ENCODE data around the gene AOC2. TPM values are rescaled to one million over a fixed set of nuclear protein-coding genes. Genes with fewer than 3 reads are reported as not detected.

AOC2 gene
- total RNA-seq, 1 experiment from 2014 or later = 1.4 TPM

GRCh38 chr17:42796066-42796758 lies 48.2 kb upstream of the AOC2 start:
- CTCF ChIA-PET = no interaction called here
- Histone ChIP-seq H3K4me2 (ENCODE audit: low read length) (no peak overlapping the region), H3K79me2 (ENCODE audit: low read length) (peaks cover 11% of the 10 kb centered on the region; the same call in 1 of the 2 replicates), H3K36me3 (ENCODE audit: low read depth, low read length) (no peaks in the 10 kb centered on the region), H3K4me3 (ENCODE audit: low read length) (no peak overlapping the region), H3K27ac (ENCODE audit: low read length) (no peak overlapping the region), H3K9me2 (replicated peaks; ENCODE audit: low read length) (no peaks in the 10 kb centered on the region), H3F3A (ENCODE audit: low read length, unreplicated experiment) (no peaks in the 10 kb centered on the region), H3K4me1 (ENCODE audit: insufficient read depth, low read length) (peaks cover 14% of the 10 kb centered on the region), H4K20me1 (ENCODE audit: low read length) (no peaks in the 10 kb centered on the region), H3K9me3 (ENCODE audit: low read length) (no peaks in the 10 kb centered on the region), H2AFZ (ENCODE audit: low read length) (no peak overlapping the region), H3K9ac (ENCODE audit: low read length) (no peak overlapping the region), H3K27me3 (ENCODE audit: low read length) (no peaks in the 10 kb centered on the region)
- ATAC-seq = no peak
- POLR2A ChIA-PET (ENCODE audit: unreplicated experiment) = interaction anchor here (1.1 kb wide), 1 partner anchor 13 kb away, joined by 6 read pairs; no protein-coding TSS in a partner anchor
- BruUV-seq (replicated peaks) = TSS peak; percentile 25
- intact Hi-C loops (cut with micrococcal nuclease) = no loop called here
- DNase-seq = no peak
- no peak for TF ChIP-seq EZH2 (IDR thresholded peaks at IDR 0.05; ENCODE audit: low read length, unreplicated experiment)
- no peak for TF ChIP-seq CTCF (conservative IDR thresholded peaks at IDR 0.05; ENCODE audit: low read depth, low read length)
- TF ChIP-seq EZH2phosphoT487 (IDR thresholded peaks at IDR 0.05; ENCODE audit: borderline replicate concordance, low read length) = no peak

GRCh38 chr17:42797067-42798007 lies 47.0 kb upstream of the AOC2 start:
- no peaks in the 10 kb centered on the region for H3K27me3 ChIP-seq (ENCODE audit: low read length)
- no peaks in the 10 kb centered on the region for H3K9me2 ChIP-seq (replicated peaks; ENCODE audit: low read length)
- no peaks in the 10 kb centered on the region for H3F3A ChIP-seq (ENCODE audit: low read length, unreplicated experiment)
- H3K4me3 ChIP-seq (ENCODE audit: low read length) = peak overlapping the region; percentile 99
- DNase-seq (peak; percentile 19), ATAC-seq (peak; percentile 17)
- BruUV-seq (replicated peaks) = TSS peak; percentile 12
- H3K36me3 ChIP-seq (ENCODE audit: low read depth, low read length) = no peaks in the 10 kb centered on the region
- peak overlapping the region; percentile 91 for H3K9ac ChIP-seq (ENCODE audit: low read length)
- no peaks in the 10 kb centered on the region for H3K9me3 ChIP-seq (ENCODE audit: low read length)
- 0 out of 2 replicates have a peak overlapping the region, but pooled peaks have one; percentile 78 for H2AFZ ChIP-seq (ENCODE audit: low read length)
- no peaks in the 10 kb centered on the region for H4K20me1 ChIP-seq (ENCODE audit: low read length)
- peak overlapping the region; percentile 15 for H3K27ac ChIP-seq (ENCODE audit: low read length)
- ChIA-PET POLR2A (ENCODE audit: unreplicated experiment) (interaction anchor here (0.6 kb wide), 3 partner anchors 17 to 867 kb away, joined by 3 to 4 read pairs (median 3); partner anchors contain the start of genes ODAD4 and WNK4), CTCF (no interaction called here)
- intact Hi-C loops (cut with micrococcal nuclease) = no loop called here
- TF ChIP-seq CTCF (conservative IDR thresholded peaks at IDR 0.05; ENCODE audit: low read depth, low read length) = no peak
- no peak for TF ChIP-seq EZH2phosphoT487 (IDR thresholded peaks at IDR 0.05; ENCODE audit: borderline replicate concordance, low read length)
- TF ChIP-seq EZH2 (IDR thresholded peaks at IDR 0.05; ENCODE audit: low read length, unreplicated experiment) = no peak
- H3K4me2 ChIP-seq (ENCODE audit: low read length) = peak overlapping the region; percentile 96
- peaks cover 11% of the 10 kb centered on the region; the same call in 1 of the 2 replicates for H3K79me2 ChIP-seq (ENCODE audit: low read length)
- H3K4me1 ChIP-seq (ENCODE audit: insufficient read depth, low read length) = peaks cover 15% of the 10 kb centered on the region
